ENCODE data around the gene DMRTC2. TPM values are rescaled to one million over a fixed set of nuclear protein-coding genes. Genes with fewer than 3 reads are reported as not detected.

The DMRTC2 gene
- total RNA-seq, 1 experiment from 2014 or later = not detected

GRCh38 chr19:41859618-41860418, 15.0 kb downstream of the DMRTC2 start, which contains the start of gene RPS19 (continued):
- TF ChIP-seq CTCF (IDR thresholded peaks at IDR 0.05 in 2 of 3, conservative IDR thresholded peaks at IDR 0.05 in 1 of 3; ENCODE audit: borderline replicate concordance in 1 of 3, insufficient read depth in 1 of 3, low read depth in 2 of 3, low read length in 2 of 3) (peak in 2 of 3 experiments; percentile 34 to 62; a peak in 3 of 6 replicates), MAX (IDR thresholded peaks at IDR 0.05) (peak; percentile 68)

GRCh38 chr19:41860419-41861115, 15.7 kb downstream of the DMRTC2 start:
- RAD21 ChIA-PET (ENCODE audit: low non-redundant PET in 1 of 2, low total read pairs in 2 of 2, uncharacterized antibody in 2 of 2, unreplicated experiment in 2 of 2) = interaction anchor here in 1 of 2 experiments (1.5 kb wide), 1 partner anchor 99 kb away, joined by 3 read pairs; the partner anchor contains the start of gene RABAC1
- no peak for ATAC-seq
- TF ChIP-seq YY1 (IDR thresholded peaks at IDR 0.05; ENCODE audit: extremely low read depth, insufficient replicate concordance, low read depth, low read length) (no peak), MAX (IDR thresholded peaks at IDR 0.05) (no peak), ZFX (IDR thresholded peaks at IDR 0.05) (peak; percentile 82; the same call in 1 of the 2 replicates)
- Histone ChIP-seq H3K27me3 (ENCODE audit: insufficient read depth, low read length) (no peaks in the 10 kb centered on the region), H3K79me2 (ENCODE audit: insufficient read depth, low read length) (peaks cover 55% of the 10 kb centered on the region), H3K4me1 (ENCODE audit: control insufficient read depth in 1 of 2, insufficient read depth in 2 of 2, low read length in 2 of 2) (peaks cover 26 to 52% of the 10 kb centered on the region in 2 experiments), H2AFZ (ENCODE audit: low read depth, low read length, poor library complexity, severe bottlenecking) (no peak overlapping the region), H3K4me3 (replicated peaks in 1 of 2; ENCODE audit: low read depth in 1 of 2, low read length in 2 of 2) (peak overlapping the region; percentile 73 to 100), H3K9ac (ENCODE audit: low read length) (peak overlapping the region; percentile 96), H3K27ac (ENCODE audit: low read depth, low read length) (peak overlapping the region; percentile 99), H3K9me2 (ENCODE audit: insufficient read depth) (no peaks in the 10 kb centered on the region), H3K4me2 (ENCODE audit: low read length) (peak overlapping the region; percentile 88), H3K36me3 (ENCODE audit: control insufficient read depth in 1 of 2, insufficient read depth in 2 of 2, low read length in 2 of 2) (peaks cover 46 to 52% of the 10 kb centered on the region in 2 experiments), H3K9me3 (ENCODE audit: control insufficient read depth in 1 of 2, insufficient read depth in 1 of 2, low read depth in 1 of 2, low read length in 2 of 2) (no peaks in the 10 kb centered on the region), H4K20me1 (ENCODE audit: insufficient read depth) (peaks cover 24% of the 10 kb centered on the region; the same call in 1 of the 2 replicates)
- no TSS peak for BruUV-seq (replicated peaks)
- intact Hi-C loops (cut with micrococcal nuclease) = no loop called here
- DNase-seq (ENCODE audit: low read depth, low spot score) = no peak
- POLR2A ChIA-PET = interaction anchor here (0.9 to 3.2 kb wide), 8 partner anchors 8 to 98 kb away, joined by 3 to 36 read pairs (median 7); partner anchors contain the start of gene RABAC1
- CTCF ChIA-PET = interaction anchor here (1.6 to 2.1 kb wide), 3 partner anchors 10 to 24 kb away, joined by 6 to 11 read pairs (median 9); no protein-coding TSS in a partner anchor

Measured in HCT116 (cell line).